ENCODE measurements around the gene MYO7A.

DNA sequence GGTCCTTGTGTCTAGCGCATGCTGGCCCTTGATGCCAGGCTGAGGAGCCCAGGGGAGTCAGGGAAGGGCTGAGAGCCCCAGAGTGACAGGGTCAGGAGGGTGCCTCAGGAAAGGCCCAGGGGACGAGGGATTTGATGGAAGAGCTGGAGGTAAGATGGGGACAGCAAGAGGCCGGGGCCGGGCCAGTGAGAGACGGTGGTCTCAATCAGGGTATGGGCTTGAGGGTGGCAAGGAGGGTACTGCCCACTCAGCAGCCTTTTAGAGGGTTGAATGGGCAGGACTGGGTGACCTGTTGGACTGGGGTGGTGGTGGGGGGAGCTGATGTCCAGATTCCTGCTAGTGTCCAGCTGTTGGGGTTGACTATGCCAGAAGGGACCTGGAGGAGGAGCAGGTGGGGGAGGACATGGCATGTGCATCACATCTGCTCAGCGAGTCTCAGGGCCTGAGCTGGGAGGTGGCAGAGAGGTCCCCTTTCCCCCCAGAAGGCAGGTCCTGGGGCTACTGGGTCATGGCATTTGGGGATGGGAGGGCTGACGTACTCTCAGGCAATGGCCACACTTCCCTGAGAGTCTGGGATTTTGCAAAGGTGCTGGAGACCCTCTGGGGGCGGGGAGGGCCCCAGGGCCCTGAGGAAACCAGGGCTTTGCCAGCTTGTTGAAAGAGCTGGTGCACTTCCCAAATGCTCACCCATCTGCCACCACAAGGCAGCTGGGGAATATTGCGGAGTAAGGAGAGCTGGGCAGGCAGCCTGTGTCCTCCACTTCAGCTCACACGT lies 18.4 kb downstream of the MYO7A start:
- TF ChIP-seq, protein P1, sequence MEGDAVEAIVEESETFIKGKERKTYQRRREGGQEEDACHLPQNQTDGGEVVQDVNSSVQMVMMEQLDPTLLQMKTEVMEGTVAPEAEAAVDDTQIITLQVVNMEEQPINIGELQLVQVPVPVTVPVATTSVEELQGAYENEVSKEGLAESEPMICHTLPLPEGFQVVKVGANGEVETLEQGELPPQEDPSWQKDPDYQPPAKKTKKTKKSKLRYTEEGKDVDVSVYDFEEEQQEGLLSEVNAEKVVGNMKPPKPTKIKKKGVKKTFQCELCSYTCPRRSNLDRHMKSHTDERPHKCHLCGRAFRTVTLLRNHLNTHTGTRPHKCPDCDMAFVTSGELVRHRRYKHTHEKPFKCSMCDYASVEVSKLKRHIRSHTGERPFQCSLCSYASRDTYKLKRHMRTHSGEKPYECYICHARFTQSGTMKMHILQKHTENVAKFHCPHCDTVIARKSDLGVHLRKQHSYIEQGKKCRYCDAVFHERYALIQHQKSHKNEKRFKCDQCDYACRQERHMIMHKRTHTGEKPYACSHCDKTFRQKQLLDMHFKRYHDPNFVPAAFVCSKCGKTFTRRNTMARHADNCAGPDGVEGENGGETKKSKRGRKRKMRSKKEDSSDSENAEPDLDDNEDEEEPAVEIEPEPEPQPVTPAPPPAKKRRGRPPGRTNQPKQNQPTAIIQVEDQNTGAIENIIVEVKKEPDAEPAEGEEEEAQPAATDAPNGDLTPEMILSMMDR (IDR thresholded peaks at IDR 0.05) = no peak
- TF ChIP-seq ZFX (IDR thresholded peaks at IDR 0.05; ENCODE audit: borderline replicate concordance) = no peak
